Suprapubic skin (tissue), 3 donors: ENCODE data around the gene CACNA1D.

Experiments
- EP300 ChIP-seq: sonication (generic); formaldehyde crosslinking; IDR thresholded peaks from one replicate; pipeline ENCODE4 v1.6.1; 2017; ENCODE audit warnings: antibody characterized with exemption
- TF ChIP-seq, protein P1 (sequence below), 2 donors: fragments of 200-600 bp in 1 of 2; fragments of 450-650 bp in 1 of 2; sonication (generic) in 1 of 2; IDR thresholded peaks; one replicate each; pipeline ENCODE4 v1.5.1; 2016 to 2019; ENCODE audit warnings: antibody characterized with exemption in 2 of 2, mild to moderate bottlenecking in 1 of 2, moderate library complexity in 1 of 2

GRCh38 chr3:53589806-53590205 lies 95.4 kb downstream of the CACNA1D start:
- no peak for TF ChIP-seq EP300
- TF ChIP-seq, protein P1, sequence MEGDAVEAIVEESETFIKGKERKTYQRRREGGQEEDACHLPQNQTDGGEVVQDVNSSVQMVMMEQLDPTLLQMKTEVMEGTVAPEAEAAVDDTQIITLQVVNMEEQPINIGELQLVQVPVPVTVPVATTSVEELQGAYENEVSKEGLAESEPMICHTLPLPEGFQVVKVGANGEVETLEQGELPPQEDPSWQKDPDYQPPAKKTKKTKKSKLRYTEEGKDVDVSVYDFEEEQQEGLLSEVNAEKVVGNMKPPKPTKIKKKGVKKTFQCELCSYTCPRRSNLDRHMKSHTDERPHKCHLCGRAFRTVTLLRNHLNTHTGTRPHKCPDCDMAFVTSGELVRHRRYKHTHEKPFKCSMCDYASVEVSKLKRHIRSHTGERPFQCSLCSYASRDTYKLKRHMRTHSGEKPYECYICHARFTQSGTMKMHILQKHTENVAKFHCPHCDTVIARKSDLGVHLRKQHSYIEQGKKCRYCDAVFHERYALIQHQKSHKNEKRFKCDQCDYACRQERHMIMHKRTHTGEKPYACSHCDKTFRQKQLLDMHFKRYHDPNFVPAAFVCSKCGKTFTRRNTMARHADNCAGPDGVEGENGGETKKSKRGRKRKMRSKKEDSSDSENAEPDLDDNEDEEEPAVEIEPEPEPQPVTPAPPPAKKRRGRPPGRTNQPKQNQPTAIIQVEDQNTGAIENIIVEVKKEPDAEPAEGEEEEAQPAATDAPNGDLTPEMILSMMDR (IDR thresholded peaks at IDR 0.05) = no peak
